Liver (tissue), 9 donors: ENCODE results near the gene GMEB2. TPM values are rescaled to one million over a fixed set of nuclear protein-coding genes. Genes with fewer than 3 reads are reported as not detected.

Experiments
- DNase-seq: peaks from one replicate; pipeline ENCODE4 v3.0.0-alpha.2; 2017; ENCODE audit warnings: low spot score
- H3K27ac ChIP-seq, 2 donors: one replicate each; pipeline ENCODE4 v1.7.0; 2013; ENCODE audit warnings: inconsistent platforms in 2 of 2, low read length in 2 of 2, control low read depth in 1 of 2, low read depth in 1 of 2, mild to moderate bottlenecking in 1 of 2
- H3K27me3 ChIP-seq, 4 donors: one replicate each; pipeline versions ENCODE4 v1.6.1 to v1.7.0; 2013; ENCODE audit warnings: low read length in 3 of 4, inconsistent platforms in 1 of 4, mild to moderate bottlenecking in 1 of 4, moderate library complexity in 1 of 4; ENCODE audit not compliant: control insufficient read depth in 4 of 4, insufficient read depth in 4 of 4
- H3K36me3 ChIP-seq, 4 donors: one replicate each; pipeline versions ENCODE4 v1.6.1 to v1.7.0; 2013; ENCODE audit warnings: low read length in 3 of 4, mild to moderate bottlenecking in 3 of 4, low read depth in 1 of 4, moderate library complexity in 1 of 4; ENCODE audit not compliant: control insufficient read depth in 4 of 4, insufficient read depth in 3 of 4
- H3K4me1 ChIP-seq, 4 donors: one replicate each; pipeline versions ENCODE4 v1.6.1 to v1.7.0; 2013; ENCODE audit warnings: low read length in 3 of 4, mild to moderate bottlenecking in 3 of 4, moderate library complexity in 1 of 4; ENCODE audit not compliant: control insufficient read depth in 4 of 4, insufficient read depth in 4 of 4
- H3K4me3 ChIP-seq, 3 donors: one replicate each; pipeline versions ENCODE4 v1.6.1 to v1.7.0; 2013; ENCODE audit warnings: low read length in 3 of 3, control low read depth in 1 of 3, low read depth in 1 of 3, mild to moderate bottlenecking in 1 of 3
- H3K9ac ChIP-seq, 2 donors: one replicate each; pipeline ENCODE4 v1.7.0; 2013; ENCODE audit warnings: low read length in 2 of 2, mild to moderate bottlenecking in 2 of 2, moderate library complexity in 2 of 2, control low read depth in 1 of 2, low read depth in 1 of 2
- H3K9me3 ChIP-seq, 4 donors: one replicate each; pipeline versions ENCODE4 v1.6.1 to v1.7.0; 2013; ENCODE audit warnings: low read length in 3 of 4; ENCODE audit not compliant: control insufficient read depth in 4 of 4
- ATF3 ChIP-seq: IDR thresholded peaks from 2 replicates; pipeline ENCODE4 v1.6.1; 2016; ENCODE audit warnings: antibody characterized with exemption
- CTCF ChIP-seq: fragments of 150-350 bp; IDR thresholded peaks from 2 replicates; pipeline ENCODE4 v1.5.1; 2017; ENCODE audit warnings: improper control_type of control experiment, low read depth, low read length; ENCODE audit not compliant: missing input control
- EGR1 ChIP-seq, 2 donors: IDR thresholded peaks; 2 replicates each; pipeline ENCODE4 v1.6.1; 2016 to 2018; ENCODE audit warnings: antibody characterized with exemption in 2 of 2, low read depth in 2 of 2
- FOXA2 ChIP-seq: IDR thresholded peaks from 2 replicates; pipeline ENCODE4 v1.6.1; 2016; ENCODE audit warnings: antibody characterized with exemption
- GABPA ChIP-seq, 2 donors: IDR thresholded peaks in 1 of 2; conservative IDR thresholded peaks in 1 of 2; 2 replicates each; pipeline ENCODE4 v1.6.1; 2016; ENCODE audit warnings: antibody characterized with exemption in 2 of 2, mild to moderate bottlenecking in 1 of 2, moderate library complexity in 1 of 2
- HNF4A ChIP-seq, 2 donors: conservative IDR thresholded peaks; 2 replicates each; pipeline ENCODE4 v1.6.1; 2016; ENCODE audit warnings: antibody characterized with exemption in 2 of 2, mild to moderate bottlenecking in 2 of 2
- HNF4G ChIP-seq: IDR thresholded peaks from 2 replicates; pipeline ENCODE4 v1.6.1; 2016; ENCODE audit warnings: antibody characterized with exemption
- JUND ChIP-seq, 2 donors: IDR thresholded peaks; 2 replicates each; pipeline ENCODE4 v1.6.1; 2016; ENCODE audit warnings: antibody characterized with exemption in 2 of 2
- MAX ChIP-seq: IDR thresholded peaks from 2 replicates; pipeline ENCODE4 v1.6.1; 2016; ENCODE audit warnings: antibody characterized with exemption
- NR2F2 ChIP-seq: IDR thresholded peaks from 2 replicates; pipeline ENCODE4 v1.6.1; 2016; ENCODE audit warnings: antibody characterized with exemption
- RAD21 ChIP-seq, 2 donors: IDR thresholded peaks; 2 replicates each; pipeline ENCODE4 v1.6.1; 2016; ENCODE audit warnings: antibody characterized with exemption in 2 of 2, mild to moderate bottlenecking in 2 of 2
- REST ChIP-seq: IDR thresholded peaks from 2 replicates; pipeline ENCODE4 v1.6.1; 2016; ENCODE audit warnings: antibody characterized with exemption, mild to moderate bottlenecking
- RXRA ChIP-seq, 2 donors: IDR thresholded peaks; 2 replicates each; pipeline ENCODE4 v1.6.1; 2017 to 2018; ENCODE audit warnings: antibody characterized with exemption in 2 of 2, mild to moderate bottlenecking in 1 of 2
- SP1 ChIP-seq: IDR thresholded peaks from 2 replicates; pipeline ENCODE4 v1.6.1; 2018; ENCODE audit warnings: antibody characterized with exemption, mild to moderate bottlenecking
- TAF1 ChIP-seq: conservative IDR thresholded peaks from 2 replicates; pipeline ENCODE4 v1.6.1; 2016; ENCODE audit warnings: antibody characterized with exemption, mild to moderate bottlenecking
- YY1 ChIP-seq: IDR thresholded peaks from 2 replicates; pipeline ENCODE4 v1.6.1; 2016; ENCODE audit warnings: antibody characterized with exemption, mild to moderate bottlenecking
- ZBTB33 ChIP-seq: IDR thresholded peaks from 2 replicates; pipeline ENCODE4 v1.6.1; 2016; ENCODE audit warnings: antibody characterized with exemption
- WGBS: extraction: QIAGEN DNeasy Blood & Tissue Kit; methylation state at CpG from one replicate; pipeline ENCODE4 v1.1.7; 2013; 5-methylcytosine and 5-hydroxymethylcytosine counted together
- polyA plus RNA-seq, 2 donors: library from polyadenylated mRNA; stranded (reverse) in 1 of 2; unstranded in 1 of 2; fragments of 200-250 nt in 1 of 2; fragments of >200 nt in 1 of 2; fragmentation: Nextera tagmentation in 1 of 2; extraction: Ambion mirVana in 1 of 2; gene quantifications; one replicate each; pipeline versions ENCODE4 v1.2.1 to v1.2.3, GENCODE V29; 2013 to 2015
- total RNA-seq, 2 donors: library from RNA; depleted of rRNA; stranded (reverse); fragments of >200 nt; gene quantifications; one replicate each; pipeline ENCODE4 v1.2.3, GENCODE V29; 2014
- donor health status: healthy.
- donor health status: healthy.
- donor health status: healthy.
- donor health status: healthy.
- donor health status: healthy.

Gene GMEB2
- total and polyA plus RNA-seq, 4 donors: 1.3 to 8.6 (median 5.3) TPM

GRCh38 chr20:63594043-63594561 is 32.8 kb downstream of the GMEB2 start:
- H3K27ac ChIP-seq: no peak overlapping the region
- no peaks in the 10 kb centered on the region for H3K27me3 ChIP-seq
- WGBS: 96% methylated on average over 10 of the region's 10 CpGs
- no peak for DNase-seq
- no peaks in the 10 kb centered on the region for H3K4me1 ChIP-seq
- H3K4me3 ChIP-seq: no peak overlapping the region
- H3K9me3 ChIP-seq: no peaks in the 10 kb centered on the region
- peaks cover 9 to 66% (median 16%) of the 10 kb centered on the region in 4 donors for H3K36me3 ChIP-seq
- no peak overlapping the region for H3K9ac ChIP-seq
- TF ChIP-seq REST (no peak), HNF4G (no peak), GABPA (IDR thresholded peaks at IDR 0.05 in 1 of 2, conservative IDR thresholded peaks at IDR 0.05 in 1 of 2) (no peak), HNF4A (conservative IDR thresholded peaks at IDR 0.05) (no peak), MAX (no peak), SP1 (no peak), ATF3 (no peak), FOXA2 (no peak), NR2F2 (no peak), JUND (IDR thresholded peaks at IDR 0.05) (no peak), EGR1 (IDR thresholded peaks at IDR 0.05; ENCODE audit: low read depth in 2 of 2) (no peak), RAD21 (IDR thresholded peaks at IDR 0.05) (no peak)

- Histone ChIP-seq H3K9me3 (no peaks in the 10 kb centered on the region), H3K36me3 (peaks cover 7 to 54% (median 15%) of the 10 kb centered on the region in 4 donors), H3K27me3 (no peaks in the 10 kb centered on the region), H3K4me3 (no peak overlapping the region), H3K27ac (no peak overlapping the region), H3K9ac (no peak overlapping the region), H3K4me1 (no peaks in the 10 kb centered on the region)
- WGBS: 95% methylated on average over 13 of the region's 13 CpGs
- TF ChIP-seq TAF1 (no peak), MAX (no peak), HNF4G (no peak), ATF3 (no peak), EGR1 (IDR thresholded peaks at IDR 0.05; ENCODE audit: low read depth in 2 of 2) (no peak), RAD21 (IDR thresholded peaks at IDR 0.05) (no peak), CTCF (no peak), JUND (IDR thresholded peaks at IDR 0.05) (no peak), ZBTB33 (no peak), RXRA (IDR thresholded peaks at IDR 0.05) (no peak), SP1 (no peak), FOXA2 (no peak), YY1 (no peak)
- no peak for DNase-seq
These were observed 34.2 kb downstream of the GMEB2 start for GRCh38 chr20:63592661-63593060.
